Measurements from ENCODE around the gene USP32. TPM values are rescaled to one million over a fixed set of nuclear protein-coding genes. Genes with fewer than 3 reads are reported as not detected.

USP32 gene
- polyA plus RNA-seq, 3 donors = 10.1 to 26.6 (median 16.6) TPM

GRCh38 chr17:60322056-60322387 lies 69.9 kb downstream of the USP32 start:
- no peak overlapping the region for H3K9ac ChIP-seq (ENCODE audit: insufficient read depth, low read length, poor library complexity, severe bottlenecking)

GRCh38 chr17:60321336-60322055 lies 70.4 kb downstream of the USP32 start:
- TF ChIP-seq, protein P1, sequence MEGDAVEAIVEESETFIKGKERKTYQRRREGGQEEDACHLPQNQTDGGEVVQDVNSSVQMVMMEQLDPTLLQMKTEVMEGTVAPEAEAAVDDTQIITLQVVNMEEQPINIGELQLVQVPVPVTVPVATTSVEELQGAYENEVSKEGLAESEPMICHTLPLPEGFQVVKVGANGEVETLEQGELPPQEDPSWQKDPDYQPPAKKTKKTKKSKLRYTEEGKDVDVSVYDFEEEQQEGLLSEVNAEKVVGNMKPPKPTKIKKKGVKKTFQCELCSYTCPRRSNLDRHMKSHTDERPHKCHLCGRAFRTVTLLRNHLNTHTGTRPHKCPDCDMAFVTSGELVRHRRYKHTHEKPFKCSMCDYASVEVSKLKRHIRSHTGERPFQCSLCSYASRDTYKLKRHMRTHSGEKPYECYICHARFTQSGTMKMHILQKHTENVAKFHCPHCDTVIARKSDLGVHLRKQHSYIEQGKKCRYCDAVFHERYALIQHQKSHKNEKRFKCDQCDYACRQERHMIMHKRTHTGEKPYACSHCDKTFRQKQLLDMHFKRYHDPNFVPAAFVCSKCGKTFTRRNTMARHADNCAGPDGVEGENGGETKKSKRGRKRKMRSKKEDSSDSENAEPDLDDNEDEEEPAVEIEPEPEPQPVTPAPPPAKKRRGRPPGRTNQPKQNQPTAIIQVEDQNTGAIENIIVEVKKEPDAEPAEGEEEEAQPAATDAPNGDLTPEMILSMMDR (IDR thresholded peaks at IDR 0.05) = no peak
- Histone ChIP-seq H3K79me2 (ENCODE audit: insufficient read depth, low read length) (peaks cover 96% of the 10 kb centered on the region), H3K36me3 (replicated peaks in 1 of 2; ENCODE audit: control insufficient read depth in 1 of 2, insufficient read depth in 2 of 2, low read length in 2 of 2) (no peaks in the 10 kb centered on the region), H3K4me3 (replicated peaks in 1 of 3; ENCODE audit: low read depth in 2 of 3, low read length in 3 of 3) (no peak overlapping the region), H3K9ac (ENCODE audit: insufficient read depth, low read length, poor library complexity, severe bottlenecking) (no peak overlapping the region), H3K27me3 (ENCODE audit: control insufficient read depth in 2 of 2, insufficient read depth in 2 of 2, low read length in 2 of 2) (no peaks in the 10 kb centered on the region), H3K4me1 (ENCODE audit: control insufficient read depth in 1 of 2, insufficient read depth in 2 of 2, low read length in 2 of 2) (peaks cover 0 to 3% of the 10 kb centered on the region in 2 donors), H3K9me3 (replicated peaks in 1 of 2; ENCODE audit: control insufficient read depth in 1 of 2, insufficient read depth in 1 of 2, low read length in 2 of 2) (no peaks in the 10 kb centered on the region), H3K4me2 (replicated peaks; ENCODE audit: extremely low read depth, low read length, poor library complexity, severe bottlenecking) (no peak overlapping the region), H4K20me1 (ENCODE audit: insufficient read depth, low read length) (peaks cover 97% of the 10 kb centered on the region), H2AFZ (ENCODE audit: insufficient read depth, low read depth, low read length, poor library complexity, severe bottlenecking) (no peak overlapping the region), H3K27ac (ENCODE audit: low read depth in 1 of 2, low read length in 2 of 2) (peak overlapping the region in 1 of 2 donors; percentile 0)
- Mint-ChIP-seq H3K4me1 (peaks cover 22% of the 10 kb centered on the region), H3K4me3 (no peak overlapping the region), H3K9me3 (no peaks in the 10 kb centered on the region), H3K27ac (peak overlapping the region in 1 of 7 donors; percentile 25), H3K36me3 (peaks cover 5 to 16% of the 10 kb centered on the region in 2 donors), H3K27me3 (ENCODE audit: low read depth in 3 of 3) (peaks cover 0 to 2% (median 0%) of the 10 kb centered on the region in 3 donors)
- no peak for DNase-seq
- 100% methylated on average over 2 of the region's 4 CpGs for WGBS (ENCODE audit: insufficient coverage)
- intact Hi-C loops (cut with micrococcal nuclease) = no loop called here

More at GRCh38 chr17:60322056-60322387, 69.9 kb downstream of the USP32 start:
- intact Hi-C loops (cut with micrococcal nuclease) = no loop called here
- no CpG with 5 or more reads among the region's 2 CpGs for WGBS (ENCODE audit: insufficient coverage)
- Mint-ChIP-seq H3K36me3 (peaks cover 5 to 14% of the 10 kb centered on the region in 2 donors), H3K27ac (peak overlapping the region in 2 of 7 donors; percentile 20 to 25), H3K4me3 (no peak overlapping the region), H3K27me3 (ENCODE audit: low read depth in 3 of 3) (peaks cover 0 to 2% (median 0%) of the 10 kb centered on the region in 3 donors), H3K4me1 (peaks cover 23% of the 10 kb centered on the region), H3K9me3 (no peaks in the 10 kb centered on the region)
- Histone ChIP-seq H3K4me3 (replicated peaks in 1 of 3; ENCODE audit: low read depth in 2 of 3, low read length in 3 of 3) (no peak overlapping the region), H3K4me2 (replicated peaks; ENCODE audit: extremely low read depth, low read length, poor library complexity, severe bottlenecking) (no peak overlapping the region), H3K79me2 (ENCODE audit: insufficient read depth, low read length) (peaks cover 96% of the 10 kb centered on the region), H2AFZ (ENCODE audit: insufficient read depth, low read depth, low read length, poor library complexity, severe bottlenecking) (no peak overlapping the region), H3K4me1 (ENCODE audit: control insufficient read depth in 1 of 2, insufficient read depth in 2 of 2, low read length in 2 of 2) (peaks cover 0 to 3% of the 10 kb centered on the region in 2 donors), H4K20me1 (ENCODE audit: insufficient read depth, low read length) (peaks cover 97% of the 10 kb centered on the region), H3K9me3 (replicated peaks in 1 of 2; ENCODE audit: control insufficient read depth in 1 of 2, insufficient read depth in 1 of 2, low read length in 2 of 2) (no peaks in the 10 kb centered on the region), H3K36me3 (replicated peaks in 1 of 2; ENCODE audit: control insufficient read depth in 1 of 2, insufficient read depth in 2 of 2, low read length in 2 of 2) (no peaks in the 10 kb centered on the region), H3K27ac (ENCODE audit: low read depth in 1 of 2, low read length in 2 of 2) (no peak overlapping the region), H3K27me3 (ENCODE audit: control insufficient read depth in 2 of 2, insufficient read depth in 2 of 2, low read length in 2 of 2) (no peaks in the 10 kb centered on the region)
- DNase-seq = no peak
- TF ChIP-seq, protein P1 (IDR thresholded peaks at IDR 0.05) = no peak

Data from CD14-positive monocyte (primary cell).